Panc1 (cell line): ENCODE data around the gene CYP24A1. TPM values are rescaled to one million over a fixed set of nuclear protein-coding genes. Genes with fewer than 3 reads are reported as not detected.

ENCODE experiments used
- ATAC-seq: fragments of 200-7000 bp; cut with Tn5 transposase; 2 replicates; pipeline ENCODE4 v1.9.1; 2020; ENCODE audit warnings: mild to moderate bottlenecking, moderate library complexity
- Bru-seq: library from RNA; stranded (reverse); fragments of 400-500 nt; gene quantifications from one replicate; lab custom pipeline; 2021; lab: Mats Ljungman, UMichigan
- BruChase-seq, 2 experiments: library from RNA; stranded (reverse); fragments of 400-500 nt; gene quantifications; one replicate each; lab custom pipeline; 2021; lab: Mats Ljungman, UMichigan
- BruUV-seq: library from RNA; stranded (reverse); fragments of 400-500 nt; replicated peaks from 2 replicates; lab custom pipeline; 2021; lab: Mats Ljungman, UMichigan
- CTCF ChIA-PET: fragments of 300-600 bp; sonication (Branson Sonifier 250); formaldehyde crosslinking; loops from one replicate; lab custom pipeline; 2022; ENCODE audit warnings: antibody characterized with exemption; lab: Charles Lee
- POLR2A ChIA-PET: fragments of 300-600 bp; sonication (Branson Sonifier 250); formaldehyde crosslinking; loops from one replicate; lab custom pipeline; 2022; ENCODE audit warnings: antibody characterized with exemption; lab: Charles Lee
- DNase-seq: peaks from one replicate; pipeline ENCODE4 v3.0.0-alpha.2; 2010; ENCODE audit warnings: low read depth, low spot score
- H3K27ac ChIP-seq: 2 replicates; pipeline ENCODE4 v1.5.1; 2011; ENCODE audit warnings: mild to moderate bottlenecking, low read length, inconsistent platforms
- H3K27me3 ChIP-seq: fragments of 200-500 bp; sonication (Bioruptor generic); 2 replicates; pipeline ENCODE4 v1.6.0; 2014; ENCODE audit warnings: low read length, inconsistent platforms; ENCODE audit not compliant: control insufficient read depth, insufficient read depth
- H3K36me3 ChIP-seq: fragments of 200-500 bp; sonication (Bioruptor generic); 2 replicates; pipeline ENCODE4 v1.5.1; 2014; ENCODE audit warnings: inconsistent platforms, mild to moderate bottlenecking, low read length, moderate library complexity; ENCODE audit not compliant: control insufficient read depth, insufficient read depth
- H3K4me1 ChIP-seq: 2 replicates; pipeline ENCODE4 v1.5.1; 2011; ENCODE audit warnings: inconsistent platforms, mild to moderate bottlenecking, low read length, moderate library complexity; ENCODE audit not compliant: control insufficient read depth, insufficient read depth
- H3K4me3 ChIP-seq, 2 experiments: 2 replicates each; pipeline ENCODE4 v1.5.1; 2011 to 2012; ENCODE audit warnings: low read depth in 2 of 2, low read length in 2 of 2, mild to moderate bottlenecking in 2 of 2, inconsistent platforms in 1 of 2, moderate library complexity in 1 of 2
- H3K9me3 ChIP-seq: fragments of 200-500 bp; sonication (Bioruptor generic); 2 replicates; pipeline ENCODE4 v1.5.1; 2014; ENCODE audit warnings: low read depth, mild to moderate bottlenecking, inconsistent platforms, low read length, moderate library complexity; ENCODE audit not compliant: control insufficient read depth, insufficient read depth
- CTCF ChIP-seq: fragments of 450-650 bp; IDR thresholded peaks from 2 replicates; pipeline ENCODE4 v1.5.1; 2017; ENCODE audit warnings: mild to moderate bottlenecking
- POLR2AphosphoS5 ChIP-seq: IDR thresholded peaks from 2 replicates; pipeline ENCODE4 v1.6.1; 2012; ENCODE audit warnings: mild to moderate bottlenecking, low read depth, low read length, moderate library complexity
- REST ChIP-seq, 2 experiments: IDR thresholded peaks; 2 replicates each; pipeline ENCODE4 v1.6.1; 2011 to 2012; ENCODE audit warnings: low read depth in 2 of 2, control low read depth in 1 of 2, low read length in 1 of 2, mild to moderate bottlenecking in 1 of 2, moderate library complexity in 1 of 2; ENCODE audit not compliant: insufficient read depth in 1 of 2
- SIN3A ChIP-seq: IDR thresholded peaks from 2 replicates; pipeline ENCODE4 v1.6.1; 2012; ENCODE audit warnings: low read depth, mild to moderate bottlenecking, low read length, moderate library complexity, borderline replicate concordance; ENCODE audit not compliant: insufficient read depth
- TCF7L2 ChIP-seq: IDR thresholded peaks from 2 replicates; pipeline ENCODE4 v1.6.1; 2011; ENCODE audit warnings: mild to moderate bottlenecking, low read depth, low read length, inconsistent platforms
- in situ Hi-C: cut with HindIII; loops from 2 replicates; pipeline ENCODE4 v1.10.0; 2016; ENCODE audit warnings: low sequenced_read_pairs, low pct_unique_long_range_greater_than_20kb
- intact Hi-C: fragments of 100-400 bp; cut with micrococcal nuclease; formaldehyde crosslinking; loops from one replicate; pipeline ENCODE4 v1.10.0; 2022; ENCODE audit not compliant: unreplicated experiment
- long read RNA-seq: library from polyadenylated mRNA; unstranded; transcript quantifications from one replicate; pipeline ENCODE4 v2.0.0, GENCODE V29; 2021; ENCODE audit not compliant: unreplicated experiment
- polyA plus RNA-seq: library from polyadenylated mRNA; unstranded; fragments of >200 nt; gene quantifications from one replicate; pipeline ENCODE4 v1.2.1, GENCODE V29; 2012; ENCODE audit warnings: missing spikeins; ENCODE audit not compliant: insufficient read length
- total RNA-seq: library from RNA; stranded (reverse); gene quantifications from one replicate; pipeline ENCODE4 v1.2.1, GENCODE V29; 2021; ENCODE audit not compliant: unreplicated experiment

Gene CYP24A1
- total RNA-seq (3.0 TPM), Bru-seq, nascent RNA (percentile 34 among the genes with signal in this experiment), BruChase-seq, experiment 1, labeled RNA remaining after a 2-hour chase (percentile 37 among the genes with signal in this experiment), BruChase-seq, experiment 2, labeled RNA remaining after a 6-hour chase (percentile 36 among the genes with signal in this experiment)
- 1.5 TPM for polyA plus RNA-seq
- long read RNA-seq = 0 reads

GRCh38 chr20:54173653-54174456 lies at the start of gene CYP24A1:
Gene CYP24A1 (minus strand): TSS chr20:54173986. CDS start chr20:54173579, 407 bp downstream.
- Histone ChIP-seq H3K9me3 (no peaks in the 10 kb centered on the region), H3K27ac (no peak within 1 kb of the TSS), H3K27me3 (peaks cover 18% of the 10 kb centered on the region), H3K4me1 (peaks cover 15% of the 10 kb centered on the region), H3K36me3 (no peaks in the 10 kb centered on the region), H3K4me3 (peak within 1 kb of the TSS; percentile 40 to 49)
- in situ Hi-C loops = no loop called here
- no peak for DNase-seq
- BruUV-seq = no TSS peak
- intact Hi-C loops = no loop called here
- TF ChIP-seq REST (IDR thresholded peaks at IDR 0.05; ENCODE audit: insufficient read depth in 1 of 2, low read depth in 2 of 2, low read length in 1 of 2) = no peak
- TF ChIP-seq TCF7L2 = no peak
- TF ChIP-seq POLR2AphosphoS5 = no peak
- TF ChIP-seq CTCF = no peak
- TF ChIP-seq SIN3A = no peak
- ChIA-PET POLR2A (no interaction called here), CTCF (no interaction called here)
- ATAC-seq = peak; percentile 71

GRCh38 chr20:54223285-54223684 lies 49.5 kb upstream of the CYP24A1 start:
- intact Hi-C loops = no loop called here
- no TSS peak for BruUV-seq
- H3K9me3 ChIP-seq = no peaks in the 10 kb centered on the region
- no peak for ATAC-seq
- no peak overlapping the region for H3K4me3 ChIP-seq
- DNase-seq = no peak
- ChIA-PET POLR2A (interaction anchor here (0.5 kb wide), 1 partner anchor 342 kb away, joined by 3 read pairs; no protein-coding TSS in a partner anchor), CTCF (no interaction called here)
- H3K36me3 ChIP-seq = peaks cover 10% of the 10 kb centered on the region; the same call in 1 of the 2 replicates
- H3K4me1 ChIP-seq = 0 out of 2 replicates have a peak, but pooled peaks cover 3% of the 10 kb centered on the region
- in situ Hi-C loops = no loop called here
- TF ChIP-seq REST (IDR thresholded peaks at IDR 0.05; ENCODE audit: insufficient read depth in 1 of 2, low read depth in 2 of 2, low read length in 1 of 2) (no peak), CTCF (no peak), SIN3A (no peak), POLR2AphosphoS5 (no peak), TCF7L2 (no peak)
- H3K27me3 ChIP-seq = no peaks in the 10 kb centered on the region
- H3K27ac ChIP-seq = no peak overlapping the region
